Stimulated activated CD4-positive, alpha-beta T cell treated with anti-CD3 and anti-CD28 coated beads, Interleukin-1b, Interleukin-23, amount 100 ng/mL, for 1 hour (primary cell): ENCODE measurements around the gene ANKS1B.

ENCODE experiments used
- DNase-seq, 2 donors: peaks; one replicate each; pipeline ENCODE4 v3.0.0-alpha.2; 2020; ENCODE audit warnings: low read depth in 2 of 2

Gene ANKS1B

GRCh38 chr12:99453836-99454538 lies 530.7 kb downstream of the ANKS1B start:
- DNase-seq: no peak

DNA sequence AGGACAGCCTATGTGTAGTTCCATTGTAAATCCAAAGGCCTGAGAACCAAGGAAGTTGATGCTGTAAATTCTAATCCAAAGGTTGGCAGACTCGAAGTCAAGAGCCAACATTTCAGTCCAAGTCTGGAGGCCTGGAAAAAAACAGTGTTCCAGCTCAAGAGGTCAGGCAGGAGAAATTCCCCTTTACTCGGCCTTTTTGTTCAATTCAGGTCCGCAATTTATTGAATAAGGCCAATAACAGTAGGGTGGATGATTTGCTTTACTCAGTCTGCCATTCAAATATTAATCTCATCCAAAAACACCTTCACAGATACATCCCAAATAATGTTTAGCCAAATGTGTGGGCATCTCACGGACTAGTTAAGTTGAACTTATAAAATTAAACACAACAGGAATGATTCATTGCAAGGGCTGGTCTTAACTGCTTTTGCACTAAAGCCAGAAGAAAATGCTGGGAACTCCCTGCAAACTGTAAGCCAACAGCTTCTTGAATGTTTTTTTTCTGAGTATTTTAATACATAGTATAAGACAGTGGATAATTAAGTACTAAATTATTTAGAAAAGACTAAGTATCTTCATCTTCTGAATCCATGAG lies 534.6 kb downstream of the ANKS1B start:
- no peak for DNase-seq

DNA sequence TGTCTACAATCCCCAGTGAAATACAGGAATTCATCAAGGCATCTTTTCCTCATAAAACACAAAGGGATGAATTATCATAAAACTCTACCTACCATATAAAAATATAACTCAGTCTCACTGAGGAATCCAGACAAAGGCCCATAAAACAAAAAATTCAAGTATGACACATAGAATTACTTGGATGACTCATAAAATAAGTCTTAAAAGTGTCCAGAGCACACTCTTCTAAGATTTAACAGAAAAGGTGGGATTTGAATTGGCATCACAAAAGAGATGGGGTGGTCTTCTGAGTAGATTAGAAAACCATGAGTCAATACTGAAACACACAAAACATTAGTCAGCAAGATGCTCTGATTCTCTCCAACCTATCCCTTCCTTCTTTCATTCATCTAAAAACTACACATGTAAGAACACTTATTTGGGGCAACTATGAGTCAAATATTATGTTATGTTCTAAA lies 539.8 kb downstream of the ANKS1B start:
- no peak for DNase-seq

GRCh38 chr12:99442758-99443157 lies 542.0 kb downstream of the ANKS1B start:
- no peak for DNase-seq

GRCh38 chr12:99439399-99439798 lies 545.3 kb downstream of the ANKS1B start:
- DNase-seq: no peak

- DNase-seq: no peak
These were observed 548.2 kb downstream of the ANKS1B start for GRCh38 chr12:99436584-99436983.

DNA sequence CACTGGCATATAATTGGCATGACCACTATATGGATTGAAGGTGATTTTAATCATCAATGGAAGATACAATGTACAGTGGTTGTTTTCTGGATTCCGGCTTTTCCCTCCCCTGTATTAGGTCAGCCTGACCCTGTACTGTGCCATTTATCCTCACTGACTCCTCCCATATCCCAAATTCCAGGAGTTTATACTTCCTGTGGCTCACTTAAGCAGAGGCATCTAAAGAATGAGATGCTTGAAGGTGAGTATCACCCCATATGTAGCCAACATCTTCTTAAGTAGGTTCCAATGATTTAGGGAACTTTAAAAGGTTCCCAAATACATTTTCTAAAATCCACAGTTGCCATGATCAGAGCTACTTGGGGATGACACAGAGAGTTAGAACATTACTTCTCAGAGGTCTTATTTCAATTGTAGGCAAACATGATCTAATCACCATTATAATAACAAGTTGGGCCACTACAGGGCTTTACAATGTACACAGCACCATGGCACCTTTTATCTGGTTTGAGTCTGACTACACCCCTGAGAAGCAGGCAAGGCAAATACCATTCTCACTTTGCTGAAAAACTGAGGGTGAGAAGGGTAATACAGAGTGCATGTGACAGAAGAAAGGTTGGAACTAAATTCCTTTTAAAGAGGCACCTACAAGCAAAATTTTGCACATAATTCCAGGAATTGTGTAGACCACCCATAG lies 549.5 kb downstream of the ANKS1B start:
- DNase-seq: no peak

DNA sequence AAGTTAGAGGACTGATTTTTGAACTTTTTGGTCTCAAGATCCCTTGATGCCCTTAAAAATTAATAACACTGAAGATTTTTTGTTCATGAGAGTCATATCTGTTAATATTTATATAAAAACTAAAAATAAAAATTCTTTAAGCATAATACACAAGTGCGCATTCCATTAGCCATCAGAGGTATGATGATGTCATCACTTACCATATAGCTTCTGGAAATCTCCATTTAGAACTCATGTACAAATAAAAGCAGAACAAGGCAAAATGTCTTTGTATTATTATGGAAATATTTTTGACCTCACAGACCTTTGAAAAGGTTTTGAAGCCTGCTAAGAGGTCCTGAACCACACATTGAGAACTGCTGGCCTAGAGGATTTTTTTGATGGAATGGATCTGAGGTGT lies 551.6 kb downstream of the ANKS1B start:
- DNase-seq: no peak

- no peak for DNase-seq
These were observed 553.5 kb downstream of the ANKS1B start for GRCh38 chr12:99431203-99431602.

- no peak for DNase-seq
These were observed 557.6 kb downstream of the ANKS1B start for GRCh38 chr12:99427104-99427503.

DNA sequence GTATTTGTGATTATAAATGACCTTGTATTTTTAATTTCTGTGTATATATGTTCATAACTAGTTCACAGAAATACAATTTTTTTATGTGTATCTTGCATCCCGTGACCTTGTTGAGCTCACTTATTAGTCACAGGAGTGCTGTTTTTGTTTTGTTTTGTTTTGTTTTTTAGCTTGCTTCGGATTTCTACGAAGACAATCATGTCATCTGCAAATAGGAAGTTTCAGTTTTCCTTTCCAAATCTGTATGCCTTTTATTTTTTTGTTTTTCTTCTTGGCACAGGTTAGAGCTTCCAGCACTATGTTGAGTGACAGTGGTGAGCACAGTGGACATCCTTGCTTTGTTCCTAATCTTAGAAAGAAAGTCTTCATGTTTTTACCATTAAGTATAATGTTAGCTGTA lies 566.4 kb downstream of the ANKS1B start:
- DNase-seq: no peak

GRCh38 chr12:99413751-99414150 lies 571.0 kb downstream of the ANKS1B start:
- no peak for DNase-seq

GRCh38 chr12:99393763-99394162 lies 591.0 kb downstream of the ANKS1B start:
- DNase-seq: no peak

- DNase-seq: no peak
These were observed 592.5 kb downstream of the ANKS1B start for GRCh38 chr12:99392091-99392850.

DNA sequence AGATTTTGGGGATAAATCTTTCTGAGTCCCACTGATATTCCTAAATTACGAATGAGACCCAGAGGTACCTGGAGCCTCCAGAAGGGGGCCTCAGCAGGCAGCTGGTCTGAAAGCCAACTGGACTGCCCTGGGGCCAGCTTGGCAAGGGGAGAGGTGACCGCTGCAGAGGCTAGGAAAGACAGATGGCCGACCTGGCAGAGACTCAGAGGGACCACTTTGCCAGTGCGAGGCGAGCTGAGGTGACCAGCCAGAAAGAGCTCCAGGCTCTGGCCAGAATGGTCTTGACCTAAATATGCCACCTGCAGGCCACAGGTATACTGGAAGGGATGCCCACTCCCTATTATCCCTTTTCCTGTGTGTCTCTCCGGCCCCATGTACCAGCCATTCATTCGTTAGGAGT lies 594.0 kb downstream of the ANKS1B start:
- DNase-seq: no peak

DNA sequence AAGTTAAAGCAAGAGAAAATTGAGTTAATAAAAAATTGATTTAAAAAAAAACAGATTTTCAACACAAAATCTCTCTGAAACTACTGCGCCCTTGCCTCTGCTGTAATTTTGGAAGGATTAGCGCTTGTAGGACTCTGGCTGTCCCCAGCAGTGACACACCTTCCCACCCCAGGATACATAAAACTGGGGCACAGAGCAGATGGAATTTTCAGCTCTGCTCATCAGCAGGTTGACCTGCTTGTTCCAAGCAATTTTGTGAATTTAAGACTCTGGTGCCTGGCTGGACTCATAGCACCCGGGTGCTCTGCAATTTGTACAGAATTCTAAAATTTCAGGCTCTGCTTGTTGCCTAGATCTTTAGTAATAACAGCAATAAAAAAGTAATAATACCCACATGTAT lies 595.0 kb downstream of the ANKS1B start:
- no peak for DNase-seq

DNA sequence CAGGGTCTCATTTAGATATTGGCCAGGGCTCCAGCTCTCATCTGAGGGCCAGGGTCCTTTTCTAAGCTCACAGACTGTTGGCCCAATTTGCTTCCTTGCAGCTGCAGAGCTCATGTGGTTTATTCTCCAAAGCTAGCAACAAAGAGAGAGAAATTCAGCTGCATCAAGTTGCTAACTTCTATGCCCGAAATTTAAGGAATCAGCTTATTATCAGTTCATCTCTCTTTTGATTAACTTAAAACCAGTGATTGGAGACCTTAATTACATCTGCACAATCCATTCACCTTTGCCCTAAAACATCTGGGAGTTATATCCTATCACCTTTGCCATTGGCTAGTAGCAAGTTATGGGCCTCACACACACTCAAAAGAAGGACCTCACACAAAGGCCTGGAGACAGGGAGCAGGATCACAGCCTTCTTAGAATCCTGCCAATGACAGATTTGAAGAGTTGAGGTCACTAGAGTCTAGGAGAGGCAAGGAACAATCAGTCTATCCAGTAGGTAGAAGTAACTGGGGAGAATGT lies 596.0 kb downstream of the ANKS1B start:
- no peak for DNase-seq

GRCh38 chr12:99387661-99388060 lies 597.1 kb downstream of the ANKS1B start:
- DNase-seq: no peak

DNA sequence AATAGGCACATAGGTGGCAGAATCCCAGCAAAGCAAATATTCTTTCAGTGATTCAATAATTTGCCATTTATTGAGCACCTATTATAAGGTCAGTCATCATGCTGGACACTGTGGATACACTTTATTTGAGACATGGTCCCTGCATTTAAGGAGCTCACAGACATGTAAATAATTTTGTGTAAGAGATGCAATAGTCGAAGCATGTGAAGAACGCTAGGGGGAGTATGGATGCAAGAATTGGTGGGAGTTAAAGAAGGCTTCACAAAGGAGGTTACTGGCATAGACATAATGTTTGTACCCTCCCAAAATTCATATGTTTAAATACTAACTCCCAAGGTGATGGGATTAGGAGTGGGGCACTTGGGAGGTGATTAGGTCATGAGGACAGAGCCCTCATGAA lies 597.8 kb downstream of the ANKS1B start:
- DNase-seq: no peak

DNA sequence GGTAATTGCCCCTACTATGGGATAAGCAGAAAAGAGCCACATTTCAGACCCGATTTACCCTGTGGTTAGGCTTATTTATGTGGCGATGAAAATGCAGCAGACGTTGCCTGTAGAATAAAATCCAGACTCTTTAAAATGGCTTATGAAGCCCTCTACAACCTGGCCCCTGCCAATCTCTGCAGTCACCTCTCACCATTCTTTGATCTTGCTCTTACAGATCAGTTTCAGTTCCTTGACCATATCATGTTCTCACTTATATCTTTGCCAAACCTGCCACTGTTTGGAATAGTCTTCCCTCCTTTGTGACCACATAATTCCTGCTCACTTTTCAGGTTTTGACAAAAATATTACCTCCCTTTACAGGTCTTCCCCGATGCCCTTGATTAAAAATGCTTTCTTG lies 601.5 kb downstream of the ANKS1B start:
- DNase-seq: no peak

DNA sequence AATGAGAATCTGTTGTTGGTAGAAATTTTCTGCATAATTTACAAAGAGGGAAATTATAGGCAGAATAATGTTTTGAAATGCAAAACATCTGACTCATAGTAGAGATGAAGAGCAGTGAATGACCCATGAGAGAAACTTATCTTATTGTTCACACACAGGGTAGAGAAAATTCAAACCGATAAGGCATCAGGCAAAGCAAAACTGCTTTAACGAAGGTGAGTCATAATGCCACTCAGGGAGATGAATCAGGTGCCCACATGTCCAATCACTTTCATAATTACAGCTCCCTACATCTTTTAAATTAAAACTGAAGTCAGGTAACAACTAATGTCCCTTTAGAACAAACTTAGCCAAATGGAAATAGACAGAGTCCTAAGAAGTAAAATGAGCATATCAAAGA lies 602.7 kb downstream of the ANKS1B start:
- no peak for DNase-seq

- no peak for DNase-seq
These were observed 604.0 kb downstream of the ANKS1B start for GRCh38 chr12:99380701-99381100.
